Measurements from ENCODE around the gene CEACAM5.
"Not testable (repeated sequence)": the region's sequence is repeated elsewhere in the genome, so short reads cannot be mapped to it uniquely, and the experiment has no call there.

The CEACAM5 gene

GRCh38 chr19:41735071-41735600 is 26.7 kb downstream of the CEACAM5 start:
- H3K27ac ChIP-seq: peak overlapping the region; percentile 60
- DNase-seq (ENCODE audit: low read depth, low spot score): no peak

GRCh38 chr19:41739361-41739760 is 30.9 kb downstream of the CEACAM5 start:
- DNase-seq (ENCODE audit: low read depth, low spot score): no peak
- peak overlapping the region; percentile 53 for H3K27ac ChIP-seq

- no peak for DNase-seq (ENCODE audit: low read depth, low spot score)
- H3K27ac ChIP-seq: peak overlapping the region; percentile 53
Observed at GRCh38 chr19:41740415-41741243, 32.2 kb downstream of the CEACAM5 start.

- DNase-seq (ENCODE audit: low read depth, low spot score): no peak
- peak overlapping the region; percentile 53 for H3K27ac ChIP-seq
Observed at GRCh38 chr19:41741244-41741554, 32.8 kb downstream of the CEACAM5 start.

- no peak overlapping the region for H3K27ac ChIP-seq
- no peak for DNase-seq (ENCODE audit: low read depth, low spot score)
Observed at GRCh38 chr19:41744850-41745249, 36.4 kb downstream of the CEACAM5 start.

- DNase-seq (ENCODE audit: low read depth, low spot score): no peak
- no peak overlapping the region for H3K27ac ChIP-seq
Observed at GRCh38 chr19:41745756-41746155, 37.3 kb downstream of the CEACAM5 start.

- no peak for DNase-seq (ENCODE audit: low read depth, low spot score)
- H3K27ac ChIP-seq: no peak overlapping the region
Observed at GRCh38 chr19:41746593-41747227, 38.3 kb downstream of the CEACAM5 start.

- H3K27ac ChIP-seq: no peak overlapping the region
- no peak for DNase-seq (ENCODE audit: low read depth, low spot score)
Observed at GRCh38 chr19:41748012-41748411, 39.6 kb downstream of the CEACAM5 start.

- H3K27ac ChIP-seq: peak overlapping the region; percentile 17
- DNase-seq (ENCODE audit: low read depth, low spot score): peak; percentile 74
Observed at GRCh38 chr19:41750248-41751134, 42.1 kb downstream of the CEACAM5 start.

- no peak for DNase-seq (ENCODE audit: low read depth, low spot score)
- no peak overlapping the region for H3K27ac ChIP-seq
Observed at GRCh38 chr19:41753159-41753558, 44.7 kb downstream of the CEACAM5 start.

- DNase-seq (ENCODE audit: low read depth, low spot score): no peak
- H3K27ac ChIP-seq: no peak overlapping the region
Observed at GRCh38 chr19:41753936-41754529, 45.6 kb downstream of the CEACAM5 start.

GRCh38 chr19:41755328-41755913 is 47.0 kb downstream of the CEACAM5 start, which contains the start of gene CEACAM6:
TSS of gene CEACAM6 (plus strand) at chr19:41755530. CDS start at chr19:41755639, 109 bp downstream.
- DNase-seq (ENCODE audit: low read depth, low spot score): no peak
- peak within 1 kb of the TSS; percentile 17 for H3K27ac ChIP-seq

- no peak for DNase-seq (ENCODE audit: low read depth, low spot score)
- H3K27ac ChIP-seq: peak overlapping the region; percentile 27
Observed at GRCh38 chr19:41758846-41759245, 50.4 kb downstream of the CEACAM5 start.

- no peak for DNase-seq (ENCODE audit: low read depth, low spot score)
- H3K27ac ChIP-seq: no peak overlapping the region
Observed at GRCh38 chr19:41767115-41767514, 58.7 kb downstream of the CEACAM5 start.

- DNase-seq (ENCODE audit: low read depth, low spot score); H3K27ac ChIP-seq: not testable (repeated sequence)
Observed at GRCh38 chr19:41768105-41768504, 59.7 kb downstream of the CEACAM5 start.

GRCh38 chr19:41769608-41770007 is 61.2 kb downstream of the CEACAM5 start:
- H3K27ac ChIP-seq: no peak overlapping the region
- DNase-seq (ENCODE audit: low read depth, low spot score): no peak

GRCh38 chr19:41771410-41771809 is 63.0 kb downstream of the CEACAM5 start:
- no peak for DNase-seq (ENCODE audit: low read depth, low spot score)

GRCh38 chr19:41774515-41774980 is 66.1 kb downstream of the CEACAM5 start:
- H3K27ac ChIP-seq: peak overlapping the region; percentile 98
- DNase-seq (ENCODE audit: low read depth, low spot score): peak; percentile 99

More at GRCh38 chr19:41771410-41771809, 63.0 kb downstream of the CEACAM5 start:
- peak overlapping the region; percentile 98 for H3K27ac ChIP-seq

GRCh38 chr19:41776700-41777099 is 68.3 kb downstream of the CEACAM5 start:
- peak; percentile 72 for DNase-seq (ENCODE audit: low read depth, low spot score)
- H3K27ac ChIP-seq: peak overlapping the region; percentile 98
